ENCODE measurements around the gene FRMD4B.

FRMD4B gene

GRCh38 chr3:69161587-69162307, 224.1 kb downstream of the FRMD4B start:
- Histone ChIP-seq H3K27ac (replicated peaks) (no peak overlapping the region), H3K27me3 (ENCODE audit: insufficient read depth, poor library complexity, severe bottlenecking) (no peaks in the 10 kb centered on the region), H3K4me3 (replicated peaks; ENCODE audit: insufficient read depth, low read length) (no peak overlapping the region)
- TF ChIP-seq GABPA (IDR thresholded peaks at IDR 0.05; ENCODE audit: low read depth) (no peak), CTCF (IDR thresholded peaks at IDR 0.05; ENCODE audit: insufficient read depth, low read length) (peak; percentile 93)
- DNase-seq (ENCODE audit: low read depth in 1 of 2, low spot score in 1 of 2), result peak; percentile 18 to 39

GRCh38 chr3:69160525-69160924, 225.4 kb downstream of the FRMD4B start:
- TF ChIP-seq GABPA (IDR thresholded peaks at IDR 0.05; ENCODE audit: low read depth), result no peak
- no peak for TF ChIP-seq POLR2AphosphoS5 (IDR thresholded peaks at IDR 0.05; ENCODE audit: low read depth)
- no peak for TF ChIP-seq REST (IDR thresholded peaks at IDR 0.05; ENCODE audit: insufficient replicate concordance, low read depth)
- no peak for TF ChIP-seq CTCF (IDR thresholded peaks at IDR 0.05; ENCODE audit: insufficient read depth, low read length)
- no peak for TF ChIP-seq SPI1 (IDR thresholded peaks at IDR 0.05; ENCODE audit: borderline replicate concordance, low read depth)
- Histone ChIP-seq H3K27me3 (ENCODE audit: insufficient read depth, poor library complexity, severe bottlenecking) (no peaks in the 10 kb centered on the region), H3K4me3 (replicated peaks; ENCODE audit: insufficient read depth, low read length) (no peak overlapping the region), H3K27ac (replicated peaks) (no peak overlapping the region)
- DNase-seq (ENCODE audit: low read depth in 1 of 2, low spot score in 1 of 2), result no peak

GRCh38 chr3:69160107-69160506, 225.8 kb downstream of the FRMD4B start:
- H3K27me3 ChIP-seq (ENCODE audit: insufficient read depth, poor library complexity, severe bottlenecking), result no peaks in the 10 kb centered on the region
- TF ChIP-seq GABPA (IDR thresholded peaks at IDR 0.05; ENCODE audit: low read depth) (no peak), CTCF (IDR thresholded peaks at IDR 0.05; ENCODE audit: insufficient read depth, low read length) (no peak), SPI1 (IDR thresholded peaks at IDR 0.05; ENCODE audit: borderline replicate concordance, low read depth) (no peak), POLR2AphosphoS5 (IDR thresholded peaks at IDR 0.05; ENCODE audit: low read depth) (no peak), REST (IDR thresholded peaks at IDR 0.05; ENCODE audit: insufficient replicate concordance, low read depth) (no peak)
- no peak overlapping the region for H3K27ac ChIP-seq (replicated peaks)
- H3K4me3 ChIP-seq (replicated peaks; ENCODE audit: insufficient read depth, low read length), result no peak overlapping the region
- no peak for DNase-seq (ENCODE audit: low read depth in 1 of 2, low spot score in 1 of 2)

GRCh38 chr3:69149586-69149985, 236.3 kb downstream of the FRMD4B start:
- Histone ChIP-seq H3K4me3 (replicated peaks; ENCODE audit: insufficient read depth, low read length) (no peak overlapping the region), H3K27me3 (ENCODE audit: insufficient read depth, poor library complexity, severe bottlenecking) (peaks cover 3% of the 10 kb centered on the region), H3K27ac (replicated peaks) (no peak overlapping the region)
- DNase-seq (ENCODE audit: low read depth in 1 of 2, low spot score in 1 of 2), result no peak
- TF ChIP-seq GABPA (IDR thresholded peaks at IDR 0.05; ENCODE audit: low read depth) (no peak), REST (IDR thresholded peaks at IDR 0.05; ENCODE audit: insufficient replicate concordance, low read depth) (no peak), POLR2AphosphoS5 (IDR thresholded peaks at IDR 0.05; ENCODE audit: low read depth) (no peak), CTCF (IDR thresholded peaks at IDR 0.05; ENCODE audit: insufficient read depth, low read length) (no peak), SPI1 (IDR thresholded peaks at IDR 0.05; ENCODE audit: borderline replicate concordance, low read depth) (no peak)
